HCEC 1CT (cell line): ENCODE measurements around the gene TTLL9.

Source experiments
- DNase-seq: peaks from one replicate; pipeline ENCODE4 v3.0.0-alpha.2; 2017

TTLL9 gene

DNA sequence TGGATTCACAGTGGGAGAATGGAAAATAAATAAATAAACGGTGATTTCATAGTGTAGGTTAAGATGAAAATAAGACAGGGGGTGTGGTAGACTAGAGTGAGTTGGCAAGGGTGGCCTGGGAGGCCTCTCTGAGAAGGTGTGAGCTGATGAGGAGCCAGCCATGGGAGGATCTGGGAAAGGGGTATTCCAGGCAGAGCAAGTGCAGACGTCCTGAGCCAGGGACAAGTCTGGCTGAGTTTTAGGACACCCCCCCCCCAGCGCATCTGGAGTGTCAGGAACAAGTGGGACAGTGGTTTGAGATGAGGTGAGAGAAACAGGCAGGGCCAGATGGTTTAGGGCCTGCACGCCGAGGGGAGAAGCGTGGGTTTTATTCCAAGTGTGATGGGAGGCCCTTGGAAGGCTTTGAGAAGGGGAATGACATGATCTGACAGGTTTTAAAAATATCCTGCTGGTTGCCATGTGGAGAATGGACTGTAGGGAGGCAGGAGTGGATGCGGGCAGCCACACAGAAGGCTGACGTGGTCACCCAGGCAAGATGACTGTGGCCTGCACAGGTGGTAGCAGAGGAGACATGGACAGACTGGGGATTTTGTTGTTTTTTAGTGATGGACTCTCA, 118.7 kb downstream of the TTLL9 start:
- no peak for DNase-seq

DNA sequence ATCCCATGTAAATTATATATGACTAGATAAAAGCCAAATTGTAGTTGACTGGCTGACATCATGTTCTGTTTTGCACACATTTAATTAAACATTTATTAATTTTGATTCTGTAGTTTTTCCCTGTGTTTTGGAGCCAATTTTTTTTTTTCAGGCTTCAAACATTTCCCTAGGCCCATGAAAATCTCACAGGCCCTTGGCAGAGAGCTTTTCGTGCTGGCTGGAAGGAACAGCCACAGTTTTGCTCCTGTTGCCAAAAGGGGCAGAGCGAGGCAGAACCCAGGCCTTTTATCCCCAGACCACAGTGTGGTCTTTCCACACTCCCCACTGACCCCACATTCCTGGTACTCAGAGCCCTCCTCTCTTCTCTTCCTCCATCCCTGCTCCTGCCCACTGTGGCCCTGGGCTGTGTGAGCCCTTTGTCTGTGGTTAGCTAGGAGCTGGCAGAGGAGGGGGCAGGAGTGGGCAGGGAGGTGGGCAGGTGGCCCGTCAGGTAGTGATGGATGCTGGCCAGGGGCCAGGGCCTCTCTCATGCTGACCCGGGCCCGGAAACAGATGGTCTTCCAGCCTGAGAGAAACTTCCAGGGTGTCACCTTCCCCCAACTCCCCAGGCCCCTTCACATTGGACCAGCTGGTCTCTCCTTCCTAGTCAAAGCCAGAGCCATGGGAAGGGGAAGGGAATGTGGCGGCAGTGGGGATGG, 120.4 kb downstream of the TTLL9 start:
- DNase-seq, result no peak

GRCh38 chr20:31991339-31991705, 120.9 kb downstream of the TTLL9 start:
- DNase-seq, result no peak

DNA sequence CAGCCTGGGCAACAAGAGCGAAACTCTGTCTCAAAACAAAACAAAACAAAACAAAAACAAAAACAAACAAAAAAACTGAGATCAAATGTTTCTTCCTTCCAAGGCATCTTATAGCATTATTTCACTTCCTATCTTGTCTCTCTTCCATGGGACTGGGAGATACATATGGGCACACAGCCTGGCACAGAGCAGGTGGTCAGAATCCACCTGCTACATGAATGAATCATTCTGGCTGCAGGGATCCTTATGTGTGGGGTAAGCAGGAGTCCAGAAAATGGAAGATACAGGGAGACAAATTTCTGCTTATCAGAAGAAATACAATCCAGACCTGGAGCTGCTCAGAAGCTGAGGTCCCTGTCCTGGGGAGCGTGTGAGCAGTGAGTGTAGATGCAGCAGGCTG, 121.7 kb downstream of the TTLL9 start:
- DNase-seq, result no peak
